Endothelial cell of umbilical vein (primary cell): ENCODE results near the gene NKX1-1. TPM values are rescaled to one million over a fixed set of nuclear protein-coding genes. Genes with fewer than 3 reads are reported as not detected.

Experiments used
- BruUV-seq: library from RNA; stranded (reverse); fragments of 400-500 nt; replicated peaks from 2 replicates; lab custom pipeline; 2021; lab: Mats Ljungman, UMichigan
- CTCF ChIA-PET: fragments of 300-600, 350-600 bp; sonication (Branson Sonifier 250); formaldehyde crosslinking; loops from one replicate; lab custom pipeline; 2021; ENCODE audit warnings: antibody characterized with exemption, inconsistent platforms; lab: Charles Lee
- POLR2A ChIA-PET: fragments of 300-600, 350-600 bp; sonication (Branson Sonifier 250); formaldehyde crosslinking; loops from one replicate; lab custom pipeline; 2021; ENCODE audit warnings: antibody characterized with exemption, inconsistent platforms; lab: Charles Lee
- DNase-seq: peaks from one replicate; pipeline ENCODE4 v3.0.0-alpha.2; 2011; ENCODE audit warnings: low read depth, low spot score
- FAIRE-seq: peaks from 2 replicates; lab custom pipeline; 2011; peaks lifted over from hg19 to GRCh38; lab: Jason Lieb, UNC
- H2AFZ ChIP-seq: 2 replicates; pipeline ENCODE4 v1.6.0; 2012; ENCODE audit warnings: low read depth, low read length, control low read depth, inconsistent platforms
- H3K27ac ChIP-seq: 2 replicates; pipeline ENCODE4 v1.5.1; 2011; ENCODE audit warnings: low read depth, mild to moderate bottlenecking, control low read depth, low read length, moderate library complexity; ENCODE audit not compliant: insufficient read depth
- H3K27me3 ChIP-seq, 2 experiments: 2 replicates each; pipeline versions ENCODE4 v1.6.0 to v1.6.1; 2011; ENCODE audit warnings: low read length in 2 of 2, mixed read lengths in 1 of 2; ENCODE audit not compliant: control insufficient read depth in 2 of 2, insufficient read depth in 2 of 2
- H3K36me3 ChIP-seq, 2 experiments: 2 replicates in 1 of 2; 3 replicates in 1 of 2; pipeline ENCODE4 v1.5.1; 2011; ENCODE audit warnings: low read length in 2 of 2, mild to moderate bottlenecking in 1 of 2, moderate library complexity in 1 of 2; ENCODE audit not compliant: control insufficient read depth in 2 of 2, insufficient read depth in 2 of 2; ENCODE audit errors: extremely low read depth in 1 of 2
- H3K4me1 ChIP-seq: 3 replicates; pipeline ENCODE4 v1.5.1; 2011; ENCODE audit warnings: mild to moderate bottlenecking, low read length; ENCODE audit not compliant: control insufficient read depth, insufficient read depth; ENCODE audit errors: extremely low read depth
- H3K4me2 ChIP-seq: 2 replicates; pipeline ENCODE4 v1.6.1; 2011; ENCODE audit warnings: low read length, control low read depth, mixed read lengths; ENCODE audit not compliant: insufficient read depth
- H3K4me3 ChIP-seq, 3 experiments: fragments of 200-600 bp in 1 of 3; sonication (generic), shearing (Covaris generic) in 1 of 3; replicated peaks in 1 of 3; 2 replicates each; pipeline ENCODE4 v1.5.1; 2011 to 2016; ENCODE audit warnings: control low read depth in 3 of 3, low read length in 3 of 3, mild to moderate bottlenecking in 2 of 3, inconsistent platforms in 1 of 3, low read depth in 1 of 3, moderate library complexity in 1 of 3; ENCODE audit not compliant: insufficient read depth in 1 of 3
- H3K79me2 ChIP-seq: 2 replicates; pipeline ENCODE4 v1.6.0; 2012; ENCODE audit warnings: low read length, inconsistent platforms; ENCODE audit not compliant: control insufficient read depth, insufficient read depth
- H3K9ac ChIP-seq: replicated peaks from 2 replicates; pipeline ENCODE3; 2011; ENCODE audit warnings: low read length, control low read depth; ENCODE audit not compliant: insufficient read depth; ENCODE audit errors: extremely low read depth
- H3K9me1 ChIP-seq: replicated peaks from 3 replicates; pipeline ENCODE4 v1.6.0; 2011; ENCODE audit warnings: mild to moderate bottlenecking, low read length; ENCODE audit not compliant: control insufficient read depth, insufficient read depth; ENCODE audit errors: extremely low read depth
- H3K9me3 ChIP-seq: replicated peaks from 2 replicates; pipeline ENCODE4 v1.5.1; 2012; ENCODE audit warnings: low read length, inconsistent platforms; ENCODE audit not compliant: control insufficient read depth, insufficient read depth
- H4K20me1 ChIP-seq: replicated peaks from 2 replicates; pipeline ENCODE3; 2011; ENCODE audit warnings: mild to moderate bottlenecking, low read length; ENCODE audit not compliant: control insufficient read depth, insufficient read depth; ENCODE audit errors: extremely low read depth
- EZH2 ChIP-seq: IDR thresholded peaks from 2 replicates; pipeline ENCODE4 v1.6.1; 2012; ENCODE audit warnings: borderline replicate concordance, low read depth, mild to moderate bottlenecking, moderate library complexity, low read length, inconsistent platforms; ENCODE audit not compliant: severe bottlenecking
- FOS ChIP-seq: IDR thresholded peaks from 2 replicates; pipeline ENCODE4 v1.6.1; 2011; ENCODE audit warnings: mild to moderate bottlenecking, low read length, moderate library complexity, borderline replicate concordance; ENCODE audit not compliant: insufficient read depth
- GATA2 ChIP-seq: IDR thresholded peaks from 2 replicates; pipeline ENCODE4 v1.7.0; 2011; ENCODE audit warnings: low read depth, mild to moderate bottlenecking, moderate library complexity, mixed read lengths, low read length; ENCODE audit not compliant: insufficient read length, insufficient read depth
- JUN ChIP-seq: IDR thresholded peaks from 2 replicates; pipeline ENCODE4 v1.6.1; 2011; ENCODE audit warnings: borderline replicate concordance, low read depth; ENCODE audit not compliant: insufficient read length, insufficient read depth
- MAX ChIP-seq: IDR thresholded peaks from 2 replicates; pipeline ENCODE4 v1.6.1; 2011; ENCODE audit not compliant: insufficient read depth, insufficient read length
- MYC ChIP-seq: IDR thresholded peaks from one replicate; pipeline ENCODE4 v1.6.1; 2011; ENCODE audit warnings: mild to moderate bottlenecking, low read depth, low read length
- POLR2A ChIP-seq: IDR thresholded peaks from 2 replicates; pipeline ENCODE4 v1.6.1; 2012; ENCODE audit warnings: low read depth, mild to moderate bottlenecking, control low read depth, low read length
- POLR2AphosphoS5 ChIP-seq: IDR thresholded peaks from 2 replicates; pipeline ENCODE4 v1.6.1; 2012; ENCODE audit warnings: low read depth, mild to moderate bottlenecking, control low read depth, low read length, moderate library complexity; ENCODE audit not compliant: insufficient read depth
- dilution Hi-C: fragments of 300-500 bp; cut with MboI; formaldehyde crosslinking; loops from one replicate; pipeline ENCODE4 v1.15.0; 2019; ENCODE audit warnings: low sequenced_read_pairs; ENCODE audit not compliant: extremely low pct_ligation_motif_present
- intact Hi-C: fragments of 100-400 bp; cut with micrococcal nuclease; formaldehyde crosslinking; loops from one replicate; pipeline ENCODE4 v1.10.0; 2022
- polyA plus RNA-seq, 4 experiments: library from polyadenylated mRNA; depleted of rRNA in 3 of 4; stranded (reverse) in 3 of 4; unstranded in 1 of 4; fragments of >200 nt; gene quantifications; 2 replicates each; pipeline versions ENCODE4 v1.2.1 to v1.2.3, GENCODE V29; 2011 to 2012; ENCODE audit warnings: missing spikeins in 1 of 4
- total RNA-seq: library from RNA; stranded (reverse); gene quantifications from 2 replicates; pipeline ENCODE4 v1.2.3, GENCODE V29; 2021
- TF ChIP-seq, protein P1 (sequence below), 2 donors: IDR thresholded peaks; 1 replicate in 1 of 2; 2 replicates in 1 of 2; pipeline ENCODE4 v1.5.1; 2011; ENCODE audit warnings: low read length in 2 of 2, mild to moderate bottlenecking in 2 of 2, moderate library complexity in 2 of 2, control low read depth in 1 of 2, inconsistent platforms in 1 of 2, low read depth in 1 of 2; ENCODE audit not compliant: insufficient read depth in 1 of 2; ENCODE audit errors: extremely low read depth in 1 of 2

The NKX1-1 gene
- total and polyA plus RNA-seq, 2 donors (not counting 3 experiments of a cell fraction or from before 2014, with no cell fraction given) = not detected

DNA sequence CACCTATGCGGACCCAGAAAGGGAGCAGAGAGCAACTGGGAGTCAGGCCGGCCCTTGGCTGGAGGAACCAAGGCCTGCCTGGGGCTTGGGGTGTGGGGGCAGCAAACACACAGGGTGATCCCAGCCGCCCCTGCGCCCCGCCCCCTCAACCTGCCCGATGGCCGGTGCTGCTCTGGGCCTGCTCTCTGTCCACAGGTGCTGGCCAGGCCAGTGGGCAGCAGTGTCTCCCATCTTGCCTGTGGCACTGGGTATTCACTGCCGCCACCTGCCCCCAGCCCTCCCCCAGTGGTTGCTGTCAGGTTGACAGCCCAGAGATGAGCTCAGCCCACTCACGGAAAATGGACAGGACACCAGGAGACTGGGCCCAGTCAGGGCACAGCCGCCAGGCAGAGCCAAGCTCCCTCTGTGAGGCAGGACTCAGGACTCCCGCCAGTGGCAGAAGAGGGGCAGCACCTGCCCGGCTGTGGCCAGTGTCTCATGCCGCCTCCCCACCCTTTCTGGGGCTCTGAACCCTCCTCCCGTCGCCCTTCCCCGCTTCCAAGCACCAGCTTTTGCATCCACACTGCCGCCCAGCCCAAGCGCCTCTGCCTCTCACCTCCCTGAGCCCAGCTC lies 4.7 kb downstream of the NKX1-1 start:
- H3K79me2 ChIP-seq = no peaks in the 10 kb centered on the region
- H3K27ac ChIP-seq = no peak overlapping the region
- H3K4me3 ChIP-seq = no peak overlapping the region
- intact Hi-C loops = no loop called here
- H3K27me3 ChIP-seq = peaks cover 29 to 52% of the 10 kb centered on the region in 2 experiments
- DNase-seq = no peak
- no peak for FAIRE-seq
- no peaks in the 10 kb centered on the region for H3K36me3 ChIP-seq
- no peaks in the 10 kb centered on the region for H3K9me1 ChIP-seq
- no TSS peak for BruUV-seq
- CTCF ChIA-PET = no interaction called here
- no peak overlapping the region for H2AFZ ChIP-seq
- H3K4me2 ChIP-seq = no peak overlapping the region
- TF ChIP-seq MAX (no peak), GATA2 (no peak), MYC (no peak), POLR2A (no peak), EZH2 (no peak), POLR2AphosphoS5 (no peak)
- POLR2A ChIA-PET = interaction anchor here (0.6 kb wide), 1 partner anchor 614 kb away, joined by 4 read pairs; no protein-coding TSS in a partner anchor
- no peaks in the 10 kb centered on the region for H3K4me1 ChIP-seq
- H3K9me3 ChIP-seq = peaks cover 5% of the 10 kb centered on the region
- dilution Hi-C loops = no loop called here
- H4K20me1 ChIP-seq = no peaks in the 10 kb centered on the region
- H3K9ac ChIP-seq = no peak overlapping the region

DNA sequence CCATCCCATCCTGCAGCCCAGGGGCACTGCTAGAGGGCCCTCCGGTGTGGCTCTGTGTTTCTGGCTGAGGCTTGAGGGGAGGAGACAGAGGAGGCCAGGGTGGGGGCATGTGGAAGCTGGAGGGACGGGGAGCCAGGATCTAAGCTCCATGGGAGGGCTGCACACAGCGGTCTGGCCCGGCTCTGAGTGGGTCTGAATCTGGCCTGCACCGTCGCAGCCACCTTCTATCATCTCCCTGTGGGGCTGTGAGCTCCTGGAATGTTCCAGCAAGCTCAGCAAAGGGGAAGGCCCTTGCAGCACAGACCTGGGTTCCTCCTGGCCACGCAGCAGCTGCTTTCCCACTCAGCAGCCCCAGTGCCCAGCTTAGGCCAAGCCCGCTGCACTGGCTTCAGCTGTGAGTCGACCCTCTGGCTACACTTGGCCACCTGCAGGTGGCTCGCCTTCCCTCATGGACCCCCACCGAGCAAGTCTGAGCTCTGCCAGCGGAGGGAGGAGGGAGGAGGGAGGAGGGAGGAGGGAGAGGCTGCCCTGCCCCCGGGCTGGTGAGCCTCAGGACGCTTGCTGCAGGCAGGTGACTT lies 5.3 kb downstream of the NKX1-1 start:
- Histone ChIP-seq H2AFZ (no peak overlapping the region), H3K27me3 (peaks cover 29 to 46% of the 10 kb centered on the region in 2 experiments), H4K20me1 (no peaks in the 10 kb centered on the region), H3K4me3 (no peak overlapping the region), H3K4me1 (no peaks in the 10 kb centered on the region), H3K9me1 (no peaks in the 10 kb centered on the region), H3K4me2 (no peak overlapping the region), H3K36me3 (no peaks in the 10 kb centered on the region), H3K27ac (no peak overlapping the region), H3K9me3 (peaks cover 5% of the 10 kb centered on the region), H3K9ac (no peak overlapping the region), H3K79me2 (no peaks in the 10 kb centered on the region)
- TF ChIP-seq MAX = no peak
- no peak for TF ChIP-seq EZH2
- TF ChIP-seq, protein P1, sequence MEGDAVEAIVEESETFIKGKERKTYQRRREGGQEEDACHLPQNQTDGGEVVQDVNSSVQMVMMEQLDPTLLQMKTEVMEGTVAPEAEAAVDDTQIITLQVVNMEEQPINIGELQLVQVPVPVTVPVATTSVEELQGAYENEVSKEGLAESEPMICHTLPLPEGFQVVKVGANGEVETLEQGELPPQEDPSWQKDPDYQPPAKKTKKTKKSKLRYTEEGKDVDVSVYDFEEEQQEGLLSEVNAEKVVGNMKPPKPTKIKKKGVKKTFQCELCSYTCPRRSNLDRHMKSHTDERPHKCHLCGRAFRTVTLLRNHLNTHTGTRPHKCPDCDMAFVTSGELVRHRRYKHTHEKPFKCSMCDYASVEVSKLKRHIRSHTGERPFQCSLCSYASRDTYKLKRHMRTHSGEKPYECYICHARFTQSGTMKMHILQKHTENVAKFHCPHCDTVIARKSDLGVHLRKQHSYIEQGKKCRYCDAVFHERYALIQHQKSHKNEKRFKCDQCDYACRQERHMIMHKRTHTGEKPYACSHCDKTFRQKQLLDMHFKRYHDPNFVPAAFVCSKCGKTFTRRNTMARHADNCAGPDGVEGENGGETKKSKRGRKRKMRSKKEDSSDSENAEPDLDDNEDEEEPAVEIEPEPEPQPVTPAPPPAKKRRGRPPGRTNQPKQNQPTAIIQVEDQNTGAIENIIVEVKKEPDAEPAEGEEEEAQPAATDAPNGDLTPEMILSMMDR (IDR thresholded peaks at IDR 0.05; ENCODE audit: extremely low read depth in 1 of 2, insufficient read depth in 1 of 2, low read depth in 1 of 2, low read length in 2 of 2) = no peak
- no peak for TF ChIP-seq JUN
- TF ChIP-seq MYC = no peak
- TF ChIP-seq FOS = no peak
- no peak for TF ChIP-seq POLR2AphosphoS5
- TF ChIP-seq GATA2 = no peak
- FAIRE-seq = no peak
- CTCF ChIA-PET = no interaction called here
- intact Hi-C loops = no loop called here
- no peak for DNase-seq
- no TSS peak for BruUV-seq
- dilution Hi-C loops = no loop called here
- POLR2A ChIA-PET = interaction anchor here (0.6 kb wide), 1 partner anchor 614 kb away, joined by 4 read pairs; no protein-coding TSS in a partner anchor
